Measurements from ENCODE around the gene GRXCR2. TPM values are rescaled to one million over a fixed set of nuclear protein-coding genes. Genes with fewer than 3 reads are reported as not detected.
A peak's percentile ranks its signal among the peaks of the same experiment; 100 is the strongest.

GRXCR2 gene
- total RNA-seq, 1 donor = not detected

DNA sequence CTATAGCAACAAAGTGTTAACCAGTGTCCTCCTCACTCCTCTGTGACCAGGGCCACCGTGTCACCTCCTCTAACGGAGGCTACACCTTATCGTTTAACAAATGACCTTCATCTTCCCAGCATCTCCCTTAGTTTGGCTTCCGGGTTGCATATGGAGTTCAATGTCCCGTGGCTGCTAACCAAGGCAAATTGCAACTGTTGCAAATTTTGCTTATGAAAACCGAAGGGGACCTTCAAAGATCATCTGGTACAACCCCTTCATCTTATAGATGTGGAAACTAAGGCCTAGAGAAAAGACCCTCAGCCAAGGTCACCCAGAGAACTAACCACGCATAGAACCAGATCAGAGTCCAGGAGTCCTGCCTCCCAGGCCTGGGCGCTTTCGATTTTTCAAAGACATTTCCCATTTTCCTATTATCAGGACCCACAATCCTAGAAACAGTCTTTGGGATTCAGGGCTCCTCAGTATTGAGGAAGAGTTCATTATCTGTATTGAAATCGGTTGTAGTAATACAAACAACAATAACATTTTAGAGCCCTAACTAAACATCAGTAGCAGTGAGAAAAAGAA, 39.1 kb downstream of the GRXCR2 start:
- no peak for DNase-seq (ENCODE audit: low read depth)
- TF ChIP-seq, protein P1, sequence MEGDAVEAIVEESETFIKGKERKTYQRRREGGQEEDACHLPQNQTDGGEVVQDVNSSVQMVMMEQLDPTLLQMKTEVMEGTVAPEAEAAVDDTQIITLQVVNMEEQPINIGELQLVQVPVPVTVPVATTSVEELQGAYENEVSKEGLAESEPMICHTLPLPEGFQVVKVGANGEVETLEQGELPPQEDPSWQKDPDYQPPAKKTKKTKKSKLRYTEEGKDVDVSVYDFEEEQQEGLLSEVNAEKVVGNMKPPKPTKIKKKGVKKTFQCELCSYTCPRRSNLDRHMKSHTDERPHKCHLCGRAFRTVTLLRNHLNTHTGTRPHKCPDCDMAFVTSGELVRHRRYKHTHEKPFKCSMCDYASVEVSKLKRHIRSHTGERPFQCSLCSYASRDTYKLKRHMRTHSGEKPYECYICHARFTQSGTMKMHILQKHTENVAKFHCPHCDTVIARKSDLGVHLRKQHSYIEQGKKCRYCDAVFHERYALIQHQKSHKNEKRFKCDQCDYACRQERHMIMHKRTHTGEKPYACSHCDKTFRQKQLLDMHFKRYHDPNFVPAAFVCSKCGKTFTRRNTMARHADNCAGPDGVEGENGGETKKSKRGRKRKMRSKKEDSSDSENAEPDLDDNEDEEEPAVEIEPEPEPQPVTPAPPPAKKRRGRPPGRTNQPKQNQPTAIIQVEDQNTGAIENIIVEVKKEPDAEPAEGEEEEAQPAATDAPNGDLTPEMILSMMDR (IDR thresholded peaks at IDR 0.05; ENCODE audit: insufficient read depth, low read depth, low read length) = no peak
- H3K4me3 ChIP-seq (ENCODE audit: low read depth, low read length) = no peak overlapping the region

DNA sequence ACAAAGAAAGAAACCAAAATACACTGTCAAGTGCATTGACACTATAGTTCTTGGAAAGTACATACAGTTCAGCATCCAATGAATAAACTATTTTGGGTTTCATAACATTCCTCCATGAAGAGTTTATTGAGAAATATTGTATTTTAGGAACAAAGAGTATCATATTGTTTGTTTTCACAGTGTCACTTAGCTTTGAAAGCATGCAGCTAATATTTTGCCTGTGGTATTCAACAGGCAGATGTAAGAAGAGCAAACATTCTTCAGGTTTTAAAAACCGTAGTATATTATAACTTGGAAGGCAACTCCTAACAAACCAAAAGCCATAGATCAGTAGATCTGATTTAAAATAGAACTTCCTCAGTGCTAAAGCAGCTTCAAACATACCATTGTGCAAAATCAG, 42.2 kb downstream of the GRXCR2 start:
- H3K4me3 ChIP-seq (ENCODE audit: low read depth, low read length) = no peak overlapping the region
- TF ChIP-seq, protein P1 (IDR thresholded peaks at IDR 0.05; ENCODE audit: insufficient read depth, low read depth, low read length) = no peak
- peak; percentile 46 for DNase-seq (ENCODE audit: low read depth)

DNA sequence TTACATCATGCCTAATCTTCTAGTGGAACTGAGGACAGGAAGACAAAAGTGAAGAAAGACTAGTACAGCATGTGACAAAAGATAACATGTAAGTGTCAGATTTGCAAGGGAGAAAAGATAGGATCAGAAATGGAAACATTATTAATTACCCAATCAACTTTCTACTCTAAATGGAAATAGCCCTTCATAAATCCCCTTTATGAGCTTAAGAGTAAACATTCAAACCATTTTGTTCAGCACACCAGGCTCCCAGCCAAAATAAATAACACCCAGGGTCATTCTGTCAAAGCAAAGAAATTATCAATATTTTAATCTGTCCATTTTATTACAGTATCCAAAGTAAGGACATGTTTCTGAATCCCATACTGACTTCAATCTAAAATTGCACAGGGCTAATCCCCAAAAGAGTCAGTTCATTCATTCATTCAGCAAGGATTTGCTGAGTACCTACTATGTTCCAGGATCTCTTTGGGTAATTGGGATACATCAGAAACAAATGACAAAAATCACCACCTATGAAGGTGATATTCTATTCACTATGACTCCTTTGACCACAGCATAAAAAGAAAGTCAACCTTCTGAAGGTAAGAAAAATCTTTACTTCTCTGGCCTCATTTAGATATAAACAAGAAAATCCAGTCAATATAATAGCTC, 43.0 kb downstream of the GRXCR2 start:
- DNase-seq (ENCODE audit: low read depth) = no peak
- TF ChIP-seq, protein P1 (IDR thresholded peaks at IDR 0.05; ENCODE audit: insufficient read depth, low read depth, low read length) = no peak

DNA sequence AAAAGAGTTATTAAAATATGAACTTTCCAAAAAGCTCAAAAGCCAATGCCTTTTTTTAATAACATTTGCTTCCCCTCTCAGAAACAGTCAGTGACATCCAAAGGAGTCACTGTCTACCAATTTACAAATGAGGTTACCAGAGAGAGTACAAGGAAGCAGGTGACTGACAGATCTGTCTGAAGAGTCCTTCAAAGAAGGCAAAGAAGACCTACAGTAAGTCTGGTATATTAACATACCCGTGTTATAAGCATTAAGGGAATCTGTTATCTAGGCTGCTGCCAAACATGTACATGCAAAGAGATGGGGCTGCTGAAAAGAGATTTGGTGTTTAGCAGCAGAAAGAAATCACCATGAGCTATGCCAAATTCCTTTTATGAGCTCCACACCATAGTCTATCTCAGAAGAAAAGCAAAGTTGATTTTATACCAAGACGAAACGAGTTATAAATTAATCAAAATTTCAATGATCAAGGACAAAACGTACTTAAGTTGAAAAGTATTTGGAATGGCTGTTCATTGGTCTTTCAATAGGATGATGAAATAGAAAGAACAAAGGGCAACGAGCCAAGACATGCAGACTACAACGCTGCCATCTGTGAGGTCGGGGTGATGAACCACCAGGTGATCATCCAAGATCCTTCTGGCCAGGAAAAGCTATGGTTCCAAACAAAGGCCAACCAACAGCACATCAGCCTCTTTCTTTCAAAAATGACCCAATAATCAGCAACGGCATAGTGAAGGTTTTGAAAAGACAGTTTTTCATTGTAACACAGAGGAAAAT, 45.7 kb downstream of the GRXCR2 start:
- DNase-seq (ENCODE audit: low read depth) = no peak

More for the DNA sequence above, 43.0 kb downstream of the GRXCR2 start:
- H3K4me3 ChIP-seq (ENCODE audit: low read depth, low read length) = no peak overlapping the region

DNA sequence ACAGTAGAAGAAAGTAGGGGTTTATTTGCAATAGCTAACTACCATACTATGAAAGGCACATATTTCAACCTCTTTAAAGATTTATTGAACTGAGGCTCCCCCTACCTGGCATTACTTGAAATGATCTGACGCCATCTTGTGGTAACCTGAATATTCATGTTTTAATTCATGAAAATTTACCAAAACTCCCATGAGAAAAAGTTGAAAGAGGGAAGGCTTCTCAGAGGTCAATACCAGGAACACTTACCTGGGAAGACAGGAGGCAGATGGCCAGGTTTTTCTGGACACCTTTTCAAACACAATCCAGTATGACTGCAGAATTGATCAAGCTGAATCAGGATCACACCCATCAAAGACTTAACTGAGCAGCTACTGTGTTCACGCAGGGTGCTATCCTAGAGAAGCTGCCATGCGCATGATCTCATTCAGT, 47.0 kb downstream of the GRXCR2 start:
- H3K4me3 ChIP-seq (ENCODE audit: low read depth, low read length) = no peak overlapping the region
- TF ChIP-seq, protein P1 (IDR thresholded peaks at IDR 0.05; ENCODE audit: insufficient read depth, low read depth, low read length) = peak; percentile 72
- peak; percentile 69 for DNase-seq (ENCODE audit: low read depth)

More for the DNA sequence above, 45.7 kb downstream of the GRXCR2 start:
- TF ChIP-seq, protein P1 (IDR thresholded peaks at IDR 0.05; ENCODE audit: insufficient read depth, low read depth, low read length) = no peak
- no peak overlapping the region for H3K4me3 ChIP-seq (ENCODE audit: low read depth, low read length)

DNA sequence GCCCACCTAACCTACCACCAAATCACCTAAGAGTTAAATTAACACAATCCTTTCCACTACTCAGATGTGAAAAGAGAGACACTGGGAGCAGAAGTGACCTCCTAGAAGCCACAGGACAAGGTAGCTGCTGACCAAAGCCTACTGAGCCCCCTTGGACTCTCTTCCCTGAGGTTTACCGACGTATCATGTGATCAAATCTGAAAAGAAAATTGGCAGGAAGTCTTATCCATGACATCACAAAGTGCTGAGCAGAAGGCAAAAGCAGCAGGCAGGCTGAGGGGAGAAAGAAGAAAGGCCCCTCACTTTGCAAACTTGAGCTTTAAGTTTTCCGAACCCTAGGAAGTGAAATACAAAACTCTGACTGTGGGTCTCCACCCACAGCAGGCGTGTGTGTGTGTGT, 48.8 kb downstream of the GRXCR2 start:
- no peak overlapping the region for H3K4me3 ChIP-seq (ENCODE audit: low read depth, low read length)
- no peak for DNase-seq (ENCODE audit: low read depth)
- TF ChIP-seq, protein P1 (IDR thresholded peaks at IDR 0.05; ENCODE audit: insufficient read depth, low read depth, low read length) = no peak
